Stimulated activated CD8-positive, alpha-beta memory T cell treated with anti-CD3 and anti-CD28 coated beads, Interleukin-7, amount 100 ng/mL, for 24 hours (primary cell): ENCODE data around the gene RFXANK.
"Not testable (repeated sequence)": the region's sequence is repeated elsewhere in the genome, so short reads cannot be mapped to it uniquely, and the experiment has no call there.

Experiments used
- DNase-seq: peaks from one replicate; pipeline ENCODE4 v3.0.0-alpha.2; 2020; ENCODE audit warnings: low read depth

RFXANK gene, protein sequence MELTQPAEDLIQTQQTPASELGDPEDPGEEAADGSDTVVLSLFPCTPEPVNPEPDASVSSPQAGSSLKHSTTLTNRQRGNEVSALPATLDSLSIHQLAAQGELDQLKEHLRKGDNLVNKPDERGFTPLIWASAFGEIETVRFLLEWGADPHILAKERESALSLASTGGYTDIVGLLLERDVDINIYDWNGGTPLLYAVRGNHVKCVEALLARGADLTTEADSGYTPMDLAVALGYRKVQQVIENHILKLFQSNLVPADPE

DNA sequence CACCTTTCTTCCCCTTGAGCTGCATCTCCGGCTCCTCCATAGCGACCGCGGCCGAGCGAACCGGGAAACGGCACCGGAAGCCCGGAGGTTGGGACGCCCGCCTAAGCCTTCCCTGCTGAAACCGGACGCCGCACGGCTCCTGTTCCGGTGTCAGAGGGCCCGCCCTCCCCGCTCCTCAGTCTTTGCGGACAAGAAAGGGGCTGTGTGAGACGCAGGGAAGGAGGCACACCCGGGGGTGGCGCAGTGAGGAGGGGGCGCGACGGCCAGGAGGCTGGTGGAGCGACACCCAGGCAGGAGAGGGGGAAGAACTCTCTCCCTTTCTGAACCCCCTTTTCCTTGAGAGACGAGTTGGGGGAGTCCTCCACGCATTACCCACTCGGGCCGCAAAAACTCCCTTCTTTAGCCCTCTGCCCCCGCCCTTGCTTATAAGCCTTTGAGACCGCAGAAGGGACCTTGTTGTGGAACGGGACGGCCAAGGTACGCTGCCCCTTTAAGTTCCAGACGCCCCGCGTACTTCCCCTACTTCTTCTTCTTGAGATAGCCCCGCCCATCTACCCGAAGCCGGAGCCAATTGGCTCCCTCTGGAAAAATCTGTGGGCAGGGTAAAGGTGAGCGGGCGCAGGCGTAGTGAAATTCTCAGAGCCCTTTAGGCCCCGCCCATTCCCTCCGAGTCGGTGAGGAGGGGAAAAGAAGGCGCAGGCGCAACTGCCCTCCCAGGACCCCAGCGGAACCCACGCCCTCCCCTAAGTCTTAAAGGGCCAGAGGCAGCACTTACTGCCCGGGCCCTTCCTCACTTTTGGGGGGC is at the start of gene RFXANK, which contains the start of gene BORCS8:
TSS of gene RFXANK (plus strand) at position 181 of the 805 bp plus-strand sequence. CDS start 1,689 bp downstream, outside the sequence.
TSS of gene BORCS8 (minus strand) at position 75 of the 805 bp plus-strand sequence. CDS start at position 40, 35 bp downstream.
- peak; percentile 98 for DNase-seq

DNA sequence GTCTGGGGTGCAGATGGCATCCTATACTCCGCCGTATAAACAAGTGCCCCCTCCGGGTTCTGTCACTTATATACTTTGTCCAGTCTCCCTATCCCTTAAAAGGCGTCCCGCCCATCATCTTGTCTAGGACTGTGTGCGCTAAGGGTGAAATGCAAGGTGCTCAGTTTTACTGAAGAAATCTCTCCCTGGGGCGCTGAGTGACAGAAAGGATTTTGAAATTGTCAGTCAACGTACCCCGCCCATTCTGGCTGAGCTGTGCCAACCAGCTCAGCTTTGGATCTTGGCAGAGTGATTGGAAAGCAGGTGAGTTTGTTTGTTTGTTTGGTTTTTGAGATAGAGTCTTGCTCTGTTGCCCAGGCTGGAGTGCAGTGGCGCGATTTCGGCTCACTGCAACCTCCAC is 49.7 kb upstream of the RFXANK start:
- no peak for DNase-seq

DNA sequence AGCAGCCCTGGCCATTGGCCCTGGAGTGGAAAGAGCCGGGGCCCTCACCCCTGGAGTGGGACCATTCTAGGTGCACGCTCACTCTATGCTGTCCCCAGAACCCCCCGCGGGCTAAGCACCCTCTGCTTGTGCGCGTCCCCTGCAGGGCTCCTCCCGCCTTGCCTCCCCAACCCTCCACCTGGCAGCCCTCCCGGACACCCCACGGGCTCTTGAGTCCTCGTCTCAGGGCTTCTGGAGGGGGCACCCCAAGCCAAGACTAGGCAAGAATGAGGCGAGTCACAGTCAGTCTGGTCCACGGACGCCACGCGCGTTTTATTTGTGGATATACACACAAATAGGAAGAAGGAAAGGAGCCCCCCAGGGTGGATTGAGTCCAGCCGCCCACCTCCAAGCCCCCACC is 46.8 kb upstream of the RFXANK start:
- DNase-seq, result no peak

DNA sequence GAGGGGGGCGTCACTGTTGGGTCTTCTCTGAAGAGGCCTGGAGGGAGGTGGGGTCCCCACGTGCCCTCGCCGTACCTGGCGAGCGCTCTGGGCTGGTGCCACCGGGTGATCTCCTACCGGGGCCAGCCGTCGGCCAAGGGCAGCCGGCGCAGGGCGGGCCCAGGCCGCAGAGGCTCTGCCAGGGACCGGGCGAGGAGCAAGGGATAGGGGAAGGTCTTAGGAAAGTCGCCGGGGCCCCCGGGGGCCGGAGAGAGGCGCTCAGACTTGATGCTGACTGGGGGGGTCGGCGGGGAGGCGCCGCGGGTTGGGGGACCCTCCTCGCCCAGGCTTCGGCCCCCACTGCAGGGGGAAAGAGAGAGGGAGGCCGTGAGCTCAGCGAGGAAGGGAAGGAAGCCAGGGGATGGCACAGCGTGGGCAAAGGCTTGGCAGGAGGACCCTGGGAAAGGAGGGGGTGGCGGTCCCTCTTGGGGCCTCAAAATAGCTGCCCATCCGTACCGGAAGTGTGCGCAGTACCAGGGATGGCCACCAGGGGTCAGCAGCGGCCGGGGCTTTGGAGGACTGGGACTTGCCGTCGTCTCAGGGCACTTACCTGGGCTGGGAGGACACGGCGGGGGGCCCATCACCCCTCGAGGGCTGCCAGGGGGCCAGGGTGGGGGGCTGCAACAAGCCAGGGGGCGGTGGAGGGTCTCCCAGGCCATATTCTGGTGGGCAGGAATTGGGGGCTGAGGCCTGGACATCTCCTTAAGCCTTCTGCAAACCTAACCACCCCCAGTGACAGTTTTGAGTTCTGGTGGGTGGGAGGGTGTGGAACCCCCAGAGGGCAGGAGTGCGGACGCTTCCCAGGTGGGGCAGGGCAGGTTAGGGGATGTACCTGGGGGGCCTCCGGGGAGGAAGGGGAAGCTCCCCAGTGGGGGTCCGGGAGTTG is 46.1 kb upstream of the RFXANK start:
- DNase-seq, result peak; percentile 83

DNA sequence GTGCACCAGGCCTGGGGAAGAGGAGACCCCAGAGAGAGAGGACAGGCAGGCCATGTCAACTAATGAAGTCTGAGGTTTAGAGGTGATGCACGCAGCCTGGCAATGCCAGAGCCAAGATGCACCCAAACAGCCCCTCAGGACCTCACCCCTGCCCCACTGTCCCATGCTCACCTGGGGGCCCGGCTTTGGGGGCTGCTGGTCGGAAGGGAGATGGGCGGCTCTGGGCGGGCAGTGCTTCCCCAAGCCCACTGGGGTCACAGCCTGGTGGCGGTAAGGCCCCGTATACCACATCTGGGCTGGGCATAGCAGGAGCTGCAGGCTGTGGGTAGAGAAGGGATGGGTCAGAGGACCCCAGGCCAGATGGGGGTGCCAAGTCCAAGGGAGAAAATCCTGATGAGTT is 45.2 kb upstream of the RFXANK start:
- DNase-seq, result no peak

DNA sequence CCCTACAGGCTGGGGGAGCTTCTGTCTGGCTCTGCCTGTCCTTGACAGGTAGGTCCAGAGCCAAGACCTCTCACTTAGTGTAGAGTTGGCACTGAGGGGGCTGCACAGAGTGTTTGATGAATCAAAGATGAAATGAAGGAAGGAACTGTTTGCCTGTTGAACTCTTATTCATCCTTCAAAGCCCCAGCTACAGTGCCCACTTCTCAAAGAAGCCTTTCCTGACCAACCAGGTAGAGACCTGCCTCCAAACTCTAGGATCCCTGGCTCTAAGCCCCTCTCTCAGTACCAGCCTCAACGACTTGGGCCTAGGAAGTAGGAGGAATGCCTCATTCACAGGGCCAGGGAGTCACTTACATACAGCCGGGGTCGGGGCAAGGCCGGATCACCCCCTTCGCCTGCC is 44.7 kb upstream of the RFXANK start:
- no peak for DNase-seq

DNA sequence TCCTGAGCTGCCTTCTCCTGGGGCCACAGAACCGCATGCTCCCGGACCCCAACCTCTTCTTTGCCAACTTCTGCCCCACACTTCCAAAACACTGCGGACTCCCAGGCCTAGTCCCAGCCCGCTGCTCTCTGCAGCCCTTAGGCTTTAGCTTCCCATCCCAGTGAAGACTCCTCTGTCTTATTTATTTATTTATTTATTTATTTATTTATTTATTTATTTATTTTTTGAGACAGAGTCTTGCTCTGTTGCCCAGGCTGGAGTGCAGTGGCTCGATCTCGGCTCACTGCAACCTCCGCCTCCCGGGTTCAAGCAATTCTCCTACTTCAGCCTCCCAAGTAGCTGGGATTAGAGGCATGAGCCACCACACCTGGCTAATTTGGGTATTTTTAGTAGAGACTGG is 43.6 kb upstream of the RFXANK start:
- DNase-seq, result not testable (repeated sequence)

DNA sequence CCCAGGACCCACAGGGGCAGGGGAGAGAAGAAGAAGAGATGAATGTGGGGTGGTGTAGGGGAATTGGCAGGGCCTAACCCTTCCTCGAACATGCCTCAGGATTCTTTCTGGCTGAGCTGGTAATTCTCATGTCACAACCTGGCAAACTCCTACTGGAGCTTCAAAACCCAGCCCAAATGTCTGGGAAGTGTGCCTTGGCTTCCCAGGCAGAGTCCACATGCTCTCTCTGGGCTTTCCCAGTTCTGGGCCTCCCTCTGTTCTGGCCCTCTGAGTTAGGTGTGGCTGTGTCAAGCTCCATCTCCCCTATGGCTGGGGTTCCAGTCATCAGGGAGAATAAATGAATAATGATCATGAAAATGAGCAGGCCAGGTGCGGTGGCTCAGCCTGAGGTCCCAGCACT is 42.6 kb upstream of the RFXANK start:
- no peak for DNase-seq

DNA sequence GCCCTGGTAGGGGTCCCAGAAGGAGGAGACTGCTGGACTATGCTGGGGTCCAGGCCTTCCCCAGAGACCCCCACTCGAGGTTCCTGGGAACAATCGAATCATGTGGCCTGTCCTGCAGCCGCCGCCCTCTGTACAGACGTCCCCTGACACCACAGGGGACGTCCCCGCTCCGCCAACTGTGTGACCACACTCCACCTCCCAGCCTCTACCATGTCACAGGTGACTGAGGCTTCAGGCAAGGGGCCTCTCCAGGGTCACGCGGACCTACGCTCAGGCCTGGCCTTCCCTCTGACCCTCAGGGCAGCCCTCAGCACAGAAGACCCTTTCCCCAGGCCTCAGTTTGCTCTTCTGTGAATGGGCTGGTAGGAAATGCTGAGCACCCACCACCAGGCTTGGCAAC is 40.6 kb upstream of the RFXANK start:
- DNase-seq, result no peak

DNA sequence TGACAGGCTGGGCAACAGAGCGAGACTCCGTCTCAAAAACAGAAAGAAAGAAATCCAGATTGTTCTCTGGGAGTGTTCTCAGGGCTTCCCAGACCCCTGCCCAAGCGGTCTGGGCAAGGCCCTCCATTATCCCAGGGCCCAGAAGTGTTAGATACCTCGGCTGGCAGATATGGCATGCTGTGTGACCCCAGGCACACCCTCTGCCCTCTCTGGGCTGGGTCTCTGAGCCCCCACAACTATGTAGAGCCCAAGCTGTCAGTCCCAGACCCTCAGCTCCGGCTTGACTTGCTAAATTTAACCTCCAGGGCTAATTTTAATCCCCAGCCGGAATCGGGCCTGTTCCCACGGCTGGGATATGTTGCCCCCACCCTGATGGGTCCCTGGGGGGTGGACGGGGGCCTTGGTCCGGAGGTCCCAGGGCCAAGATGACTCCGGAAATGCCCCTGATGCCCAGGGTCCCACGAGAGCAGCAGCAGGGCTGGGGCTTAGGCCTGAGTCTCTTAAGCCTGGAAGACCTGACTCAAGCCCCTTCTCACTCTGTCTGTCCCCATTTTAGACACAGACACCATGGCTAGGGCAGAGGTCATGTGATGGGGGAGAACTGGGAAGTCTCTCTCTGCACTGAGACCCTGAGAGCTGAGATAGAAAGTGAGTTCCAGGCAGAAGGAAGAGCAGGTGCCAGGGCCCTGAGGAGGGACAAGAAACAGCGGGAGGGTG is 39.2 kb upstream of the RFXANK start:
- no peak for DNase-seq

DNA sequence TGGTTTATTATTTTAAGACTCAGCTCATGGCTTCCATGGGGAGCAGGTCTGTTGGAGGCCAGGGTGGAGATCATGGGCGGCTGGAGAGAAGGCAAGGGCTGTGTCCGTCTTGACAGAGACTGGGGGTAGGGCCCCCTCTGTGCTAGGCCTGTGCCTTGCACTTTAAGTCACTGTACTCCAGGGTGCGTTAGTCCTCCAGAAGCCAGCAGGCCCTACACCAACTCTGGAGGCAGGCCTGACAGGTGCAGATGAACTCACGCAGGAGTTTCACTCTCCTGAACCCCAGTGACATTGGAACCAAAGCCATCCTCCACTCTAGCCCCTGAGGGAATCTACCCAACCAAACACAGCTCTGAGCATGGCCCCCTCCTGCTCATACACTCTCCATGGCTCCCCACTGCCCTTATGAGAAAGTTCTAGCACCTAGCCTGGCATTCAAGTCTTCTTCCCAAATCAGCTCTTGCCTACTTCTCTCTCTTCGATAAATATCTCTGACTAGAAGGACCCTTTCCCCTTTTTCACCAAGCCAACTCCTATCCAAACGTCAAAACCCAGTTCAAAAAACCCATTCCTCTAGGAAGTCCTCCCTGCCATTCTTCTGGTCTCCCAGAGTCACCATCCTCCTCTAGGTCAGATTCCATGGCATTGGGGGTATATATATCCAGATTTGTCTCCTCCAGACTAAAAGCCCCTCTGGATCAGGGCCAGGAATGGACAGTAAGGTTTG is 37.1 kb upstream of the RFXANK start:
- no peak for DNase-seq

DNA sequence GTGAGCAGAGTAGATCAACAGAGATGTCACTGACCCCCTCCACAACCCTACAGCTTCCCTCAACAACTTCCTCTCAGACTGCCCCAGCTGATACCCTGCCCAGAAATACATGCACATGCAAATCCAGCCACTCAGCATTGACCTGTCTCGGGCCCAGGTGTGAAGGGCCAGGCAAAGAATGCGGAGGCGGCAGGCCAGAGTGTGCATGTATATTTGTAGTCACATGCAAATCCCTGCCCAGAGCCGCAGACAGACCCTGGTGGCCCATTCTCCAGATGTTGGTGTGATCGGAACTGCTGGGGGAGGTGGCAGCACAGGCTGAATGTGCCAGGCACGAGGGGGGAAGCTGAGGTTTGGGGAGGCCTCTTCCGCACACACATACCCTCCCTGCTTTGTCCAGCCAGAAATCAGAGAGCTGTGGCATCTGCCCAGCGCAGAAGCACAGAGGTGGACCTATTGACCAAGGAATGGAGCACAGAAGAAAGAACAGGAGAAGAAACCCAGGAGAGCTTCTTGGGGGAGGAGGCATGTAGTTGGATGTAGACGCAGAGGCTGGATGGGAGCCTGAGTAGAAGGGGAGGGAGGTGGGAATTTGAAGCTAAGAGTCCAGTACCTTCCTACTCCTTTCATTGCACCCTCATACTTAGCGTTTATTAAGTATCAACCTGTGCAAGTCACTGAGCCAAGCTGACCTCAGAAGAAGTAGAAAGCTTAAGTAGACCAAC is 36.4 kb upstream of the RFXANK start:
- DNase-seq, result no peak

DNA sequence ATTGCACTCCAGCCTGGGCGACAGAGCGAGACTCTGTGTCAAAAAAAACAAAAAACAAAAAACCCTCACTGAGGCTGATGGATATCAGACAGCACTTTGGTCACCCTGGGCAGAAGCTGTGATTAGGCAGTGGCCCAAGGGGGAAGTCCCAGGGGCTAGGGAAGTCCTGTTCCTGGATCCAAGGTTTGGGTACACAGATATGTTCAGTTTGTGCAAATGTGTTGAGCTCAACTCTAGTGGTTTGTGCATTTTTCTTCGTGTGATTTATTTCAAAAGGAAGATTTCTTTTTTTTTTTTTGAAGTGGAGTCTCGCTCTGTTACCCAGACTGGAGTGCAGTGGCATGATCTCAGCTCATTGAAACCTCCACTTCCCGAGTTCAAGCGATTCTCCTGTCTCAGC is 34.2 kb upstream of the RFXANK start:
- DNase-seq, result no peak

DNA sequence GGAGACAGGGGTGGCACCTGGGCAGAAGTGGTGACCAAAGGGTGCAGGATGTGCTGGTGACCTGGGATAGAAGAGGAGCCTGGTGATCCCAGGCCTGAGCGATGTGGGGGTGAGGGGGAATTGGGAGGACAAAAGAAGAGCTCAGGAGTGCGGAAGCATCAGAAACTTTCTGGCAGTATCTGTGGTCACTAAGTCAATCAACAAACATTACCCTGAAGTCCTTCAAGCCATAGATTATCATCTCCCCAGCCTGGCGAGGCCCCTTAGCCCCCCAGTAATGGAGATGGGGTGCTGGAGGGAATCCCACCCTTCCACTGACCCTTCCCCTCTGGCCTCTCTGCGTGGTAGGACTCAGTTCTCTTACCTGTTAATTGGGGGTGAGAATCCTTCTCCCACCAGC is 32.5 kb upstream of the RFXANK start:
- DNase-seq, result no peak

DNA sequence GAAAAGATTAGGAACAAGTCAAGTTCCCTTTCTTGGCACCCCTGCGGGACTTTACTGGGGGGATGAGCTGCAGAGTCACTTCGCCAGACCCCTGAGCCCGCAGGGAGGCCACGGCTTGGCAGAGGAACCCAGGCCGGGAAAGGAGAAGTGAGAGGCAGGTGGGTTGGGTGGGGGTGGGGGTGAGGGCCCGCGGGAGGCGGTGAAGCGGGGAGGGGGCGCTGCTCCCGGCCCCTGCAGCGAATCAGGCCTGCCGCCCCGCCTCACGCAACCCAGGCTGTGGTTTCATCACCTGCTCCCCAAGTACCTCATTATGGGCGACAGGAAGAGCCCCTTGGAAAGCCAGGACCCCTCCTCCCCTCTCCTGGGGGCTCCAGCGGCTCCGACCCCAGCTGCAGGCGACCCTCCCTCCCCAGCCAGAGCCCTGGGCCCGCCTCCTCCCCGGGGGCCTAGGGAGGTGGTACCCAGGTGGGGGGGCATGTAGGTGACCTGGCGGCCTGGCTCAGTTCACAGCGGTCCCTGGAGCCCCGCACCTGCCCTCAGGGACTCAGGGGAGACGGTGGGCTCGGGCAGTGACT is 31.5 kb upstream of the RFXANK start:
- DNase-seq, result no peak

DNA sequence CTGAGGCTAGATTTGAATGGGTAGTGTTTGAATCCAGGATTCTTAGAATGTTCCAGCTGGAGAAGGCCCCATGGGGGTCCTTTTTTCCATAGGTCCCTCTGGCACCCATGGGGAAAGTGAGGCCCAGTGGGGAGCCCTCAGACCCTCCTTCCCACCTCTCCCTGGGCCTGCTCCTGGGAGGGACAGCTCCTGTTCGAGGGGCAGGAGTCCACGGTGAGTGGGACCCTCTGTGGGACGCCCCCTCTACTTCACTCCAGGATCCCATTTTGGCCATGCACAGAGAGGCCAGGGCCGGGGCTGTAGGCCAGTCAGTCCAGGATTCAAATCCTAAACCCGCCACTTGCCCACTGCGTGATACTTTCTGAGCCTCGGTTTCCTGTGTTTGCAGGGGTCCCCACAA is 29.6 kb upstream of the RFXANK start:
- DNase-seq, result no peak

DNA sequence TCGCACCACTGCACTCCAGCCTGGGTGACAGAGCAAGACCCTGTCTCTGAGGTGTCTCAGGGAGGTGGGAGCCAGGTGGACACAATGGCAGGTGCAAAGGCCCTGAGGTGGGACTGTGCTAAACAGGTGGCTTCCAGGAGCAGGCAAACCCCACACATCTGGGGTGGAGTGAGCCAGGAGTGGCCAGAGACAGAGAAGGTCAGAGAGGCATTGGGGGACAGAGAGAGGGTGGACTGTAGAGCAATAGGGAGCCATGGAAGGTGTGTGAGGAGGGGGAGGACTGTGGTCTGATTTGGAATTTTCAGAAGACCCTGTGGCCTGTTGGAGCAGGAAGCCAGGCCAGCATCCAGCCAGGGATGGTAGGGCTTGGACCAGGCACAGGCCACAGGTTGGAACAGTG is 26.7 kb upstream of the RFXANK start:
- DNase-seq, result no peak

DNA sequence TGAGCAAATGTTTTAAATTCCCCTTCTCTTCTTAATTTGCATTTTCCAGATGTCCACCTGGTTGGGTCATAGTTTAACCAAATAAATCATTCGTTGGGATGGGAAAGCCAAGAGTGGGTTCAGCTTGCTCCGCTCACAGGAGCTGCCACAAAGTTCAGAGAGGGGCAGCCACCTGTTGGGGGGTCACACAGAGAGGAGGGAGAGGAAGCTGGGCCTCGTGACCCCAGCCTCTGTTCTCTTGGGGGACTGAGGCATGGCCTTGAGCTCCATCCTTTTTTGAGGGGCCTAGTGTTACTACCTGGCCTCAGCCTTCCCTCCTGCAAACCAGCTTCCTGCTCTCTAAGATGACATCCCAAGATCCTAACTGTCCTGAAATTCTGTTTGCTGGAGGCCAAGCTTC is 24.4 kb upstream of the RFXANK start:
- DNase-seq, result no peak

DNA sequence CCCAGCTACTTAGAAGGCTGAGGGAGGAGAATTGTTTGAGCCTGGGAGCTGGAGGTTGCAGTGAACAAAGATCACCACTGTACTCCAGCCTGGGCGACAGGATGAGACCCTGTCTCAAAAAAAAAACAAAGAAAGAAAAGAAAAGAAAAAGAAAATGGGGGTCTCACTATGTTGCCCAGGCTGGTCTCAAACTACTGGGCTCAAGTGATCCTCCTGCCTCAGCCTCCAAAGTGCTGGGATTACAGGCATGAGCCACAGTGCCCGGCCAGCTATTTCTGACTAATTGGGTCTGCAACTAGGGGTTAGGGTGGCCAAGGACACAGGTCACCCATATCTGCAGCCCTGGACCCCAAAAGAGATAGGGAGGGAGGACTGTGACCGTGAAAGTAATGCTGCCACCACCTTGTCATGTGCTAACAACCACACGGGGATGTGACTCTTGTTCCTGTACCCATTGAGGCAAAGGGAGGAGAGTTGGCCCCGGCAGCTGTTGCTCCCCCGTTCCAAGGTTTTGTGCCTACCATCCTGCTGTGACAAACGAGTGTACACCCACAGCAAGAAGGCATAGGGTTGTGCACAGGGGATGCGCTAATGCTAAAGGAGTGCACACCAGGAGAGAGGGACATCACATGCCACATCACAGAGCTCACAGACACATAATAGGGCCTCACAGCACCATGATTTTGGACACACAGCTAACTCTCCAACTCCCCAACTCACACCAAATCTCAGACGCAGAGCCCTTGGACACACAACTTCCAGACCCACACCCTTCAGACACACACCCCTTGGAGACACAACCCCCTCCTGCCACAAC is 22.6 kb upstream of the RFXANK start:
- no peak for DNase-seq
